Epithelial cell of proximal tubule (primary cell): Measurements from ENCODE around the gene RNF166. TPM values are rescaled to one million over a fixed set of nuclear protein-coding genes. Genes with fewer than 3 reads are reported as not detected.

Experiments used
- DNase-seq: peaks from one replicate; pipeline ENCODE4 v3.0.0-alpha.2; 2011; ENCODE audit warnings: low read depth
- H3K4me3 ChIP-seq: 2 replicates; pipeline ENCODE4 v1.5.1; 2011; ENCODE audit warnings: low read depth, mild to moderate bottlenecking, low read length
- CTCF ChIP-seq: conservative IDR thresholded peaks from 2 replicates; pipeline ENCODE4 v1.5.1; 2012; ENCODE audit warnings: low read depth, mild to moderate bottlenecking, low read length
- total RNA-seq: library from RNA; depleted of rRNA; stranded (reverse); fragments of >200 nt; gene quantifications from 2 replicates; pipeline ENCODE4 v1.2.3, GENCODE V29; 2015

The RNF166 gene
- total RNA-seq, 1 donor from 2014 or later, result 32.8 TPM

- H3K4me3 ChIP-seq, result no peak overlapping the region
- DNase-seq, result no peak
- peak; percentile 81 for TF ChIP-seq CTCF
Observed at GRCh38 chr16:88743693-88744576, 37.7 kb upstream of the RNF166 start.

- no peak overlapping the region for H3K4me3 ChIP-seq
- TF ChIP-seq CTCF, result no peak
- DNase-seq, result no peak
Observed at GRCh38 chr16:88742896-88743605, 36.8 kb upstream of the RNF166 start.

GRCh38 chr16:88741368-88741767 is 35.2 kb upstream of the RNF166 start:
- no peak overlapping the region for H3K4me3 ChIP-seq
- TF ChIP-seq CTCF, result no peak
- DNase-seq, result no peak

- H3K4me3 ChIP-seq, result no peak overlapping the region
- no peak for TF ChIP-seq CTCF
- DNase-seq, result no peak
Observed at GRCh38 chr16:88740727-88741055, 34.5 kb upstream of the RNF166 start.

GRCh38 chr16:88739977-88740726 is 33.9 kb upstream of the RNF166 start:
- TF ChIP-seq CTCF, result no peak
- no peak overlapping the region for H3K4me3 ChIP-seq
- no peak for DNase-seq

- no peak for TF ChIP-seq CTCF
- no peak for DNase-seq
- H3K4me3 ChIP-seq, result no peak overlapping the region
Observed at GRCh38 chr16:88739139-88739976, 33.1 kb upstream of the RNF166 start.
